SK-N-MC (cell line): ENCODE results near the gene KLF13.

ENCODE experiments used
- EZH2 ChIP-seq: fragments of 200-600 bp; sonication (generic); IDR thresholded peaks from one replicate; pipeline ENCODE4 v1.6.1; 2017; ENCODE audit warnings: antibody characterized with exemption
- POLR2AphosphoS5 ChIP-seq: IDR thresholded peaks from 2 replicates; pipeline ENCODE4 v1.6.1; 2012; ENCODE audit warnings: mild to moderate bottlenecking, low read depth, low read length, borderline replicate concordance

GRCh38 chr15:31399544-31400171 lies 73.0 kb downstream of the KLF13 start:
- no peak for TF ChIP-seq POLR2AphosphoS5
- TF ChIP-seq EZH2, result no peak
